Psoas muscle (tissue), 8 donors: ENCODE results near the gene SKIDA1. TPM values are rescaled to one million over a fixed set of nuclear protein-coding genes. Genes with fewer than 3 reads are reported as not detected.

Experiments used
- ATAC-seq, 4 donors: fragments of 200-7000 bp; cut with Tn5 transposase; one replicate each; pipeline ENCODE4 v1.9.1; 2020; ENCODE audit warnings: moderate library complexity in 3 of 4, mild to moderate bottlenecking in 2 of 4
- DNase-seq, 2 donors: peaks; one replicate each; pipeline ENCODE4 v3.0.0-alpha.2; 2020
- H3K27ac ChIP-seq: fragments of 200-600 bp; one replicate; pipeline ENCODE4 v1.8.0; 2022
- H3K27me3 ChIP-seq, 3 donors: fragments of 200-600 bp in 1 of 3; one replicate each; pipeline versions ENCODE4 v1.6.1 to v1.8.0; 2013 to 2022; ENCODE audit warnings: low read length in 2 of 3, mild to moderate bottlenecking in 2 of 3, moderate library complexity in 1 of 3; ENCODE audit not compliant: insufficient read depth in 3 of 3
- H3K36me3 ChIP-seq, 2 donors: fragments of 200-600 bp in 1 of 2; one replicate each; pipeline versions ENCODE4 v1.6.1 to v1.8.0; 2013 to 2022; ENCODE audit warnings: low read depth in 1 of 2, mild to moderate bottlenecking in 1 of 2, moderate library complexity in 1 of 2; ENCODE audit not compliant: insufficient read depth in 1 of 2
- H3K4me1 ChIP-seq: fragments of 200-600 bp; one replicate; pipeline ENCODE4 v1.8.0; 2022
- H3K4me3 ChIP-seq: fragments of 200-600 bp; one replicate; pipeline ENCODE4 v1.8.0; 2022; ENCODE audit warnings: mild to moderate bottlenecking
- H3K9me3 ChIP-seq: fragments of 200-600 bp; one replicate; pipeline ENCODE4 v1.8.0; 2022
- WGBS, 3 donors: extraction: QIAGEN DNeasy Blood & Tissue Kit; methylation state at CpG; one replicate each; pipeline versions ENCODE4 v1.1.6 to v1.1.7; 2013; 5-methylcytosine and 5-hydroxymethylcytosine counted together
- intact Hi-C, 2 donors: fragments of 100-400 bp; cut with DNase I; formaldehyde crosslinking; loops; one replicate each; pipeline versions ENCODE4 v1.11.0 to v1.14.2; 2022
- polyA plus RNA-seq, 3 donors: library from polyadenylated mRNA; stranded (reverse); fragments of 200-250 nt; gene quantifications; one replicate each; pipeline ENCODE4 v1.2.3, GENCODE V29; 2013
- total RNA-seq, 4 donors: library from RNA; stranded (reverse); fragmentation: NEBNext Ultra II Directional in 2 of 4; extraction: Animal tissue kit (Norgen Biotek cat#: 25700) in 2 of 4; gene quantifications; one replicate each; pipeline versions ENCODE4 v1.2.1 to v1.2.4, GENCODE V29; 2021 to 2023
- TF ChIP-seq, protein P1 (sequence below): fragments of 200-600 bp; IDR thresholded peaks from one replicate; pipeline ENCODE4 v1.8.0; 2022; ENCODE audit warnings: antibody characterized with exemption
- donor health status: healthy with polysubstance abuse.
- donor health status: DM: no; HTN: no; CAD: no; lungs with moderate emphysema.
- donor health status: Bipolar disorder and iron deficiency.
- donor health status: healthy.
- donor health status: DM: yes; HTN: yes; CAD: no.
- donor health status: DM: no; HTN: no; CAD: no.
- donor health status: DM: no; HTN: no; CAD: no.
- donor health status: DM: yes; HTN: yes; CAD: no.

SKIDA1 gene
- total and polyA plus RNA-seq, 7 donors = 0.04 to 0.79 (median 0.21) TPM

- intact Hi-C loops = loop anchor here in 1 of 2 donors (10.0 kb wide), 1 partner anchor 801 kb away; the partner anchor contains the start of gene BMI1
- peak overlapping the region; percentile 84 for H3K4me3 ChIP-seq
- WGBS, 3 donors = 23 to 26% (median 25%) methylated on average over 3 of the region's 3 CpGs
- no peaks in the 10 kb centered on the region for H3K27me3 ChIP-seq
- peak overlapping the region; percentile 99 for H3K27ac ChIP-seq
- DNase-seq (no peak), ATAC-seq (no peak)
- no peaks in the 10 kb centered on the region for H3K36me3 ChIP-seq
- H3K4me1 ChIP-seq = peaks cover 14% of the 10 kb centered on the region
- TF ChIP-seq, protein P1, sequence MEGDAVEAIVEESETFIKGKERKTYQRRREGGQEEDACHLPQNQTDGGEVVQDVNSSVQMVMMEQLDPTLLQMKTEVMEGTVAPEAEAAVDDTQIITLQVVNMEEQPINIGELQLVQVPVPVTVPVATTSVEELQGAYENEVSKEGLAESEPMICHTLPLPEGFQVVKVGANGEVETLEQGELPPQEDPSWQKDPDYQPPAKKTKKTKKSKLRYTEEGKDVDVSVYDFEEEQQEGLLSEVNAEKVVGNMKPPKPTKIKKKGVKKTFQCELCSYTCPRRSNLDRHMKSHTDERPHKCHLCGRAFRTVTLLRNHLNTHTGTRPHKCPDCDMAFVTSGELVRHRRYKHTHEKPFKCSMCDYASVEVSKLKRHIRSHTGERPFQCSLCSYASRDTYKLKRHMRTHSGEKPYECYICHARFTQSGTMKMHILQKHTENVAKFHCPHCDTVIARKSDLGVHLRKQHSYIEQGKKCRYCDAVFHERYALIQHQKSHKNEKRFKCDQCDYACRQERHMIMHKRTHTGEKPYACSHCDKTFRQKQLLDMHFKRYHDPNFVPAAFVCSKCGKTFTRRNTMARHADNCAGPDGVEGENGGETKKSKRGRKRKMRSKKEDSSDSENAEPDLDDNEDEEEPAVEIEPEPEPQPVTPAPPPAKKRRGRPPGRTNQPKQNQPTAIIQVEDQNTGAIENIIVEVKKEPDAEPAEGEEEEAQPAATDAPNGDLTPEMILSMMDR = no peak
- no peaks in the 10 kb centered on the region for H3K9me3 ChIP-seq
Measured at GRCh38 chr10:21523557-21524008, 1.9 kb downstream of the SKIDA1 start.

DNA sequence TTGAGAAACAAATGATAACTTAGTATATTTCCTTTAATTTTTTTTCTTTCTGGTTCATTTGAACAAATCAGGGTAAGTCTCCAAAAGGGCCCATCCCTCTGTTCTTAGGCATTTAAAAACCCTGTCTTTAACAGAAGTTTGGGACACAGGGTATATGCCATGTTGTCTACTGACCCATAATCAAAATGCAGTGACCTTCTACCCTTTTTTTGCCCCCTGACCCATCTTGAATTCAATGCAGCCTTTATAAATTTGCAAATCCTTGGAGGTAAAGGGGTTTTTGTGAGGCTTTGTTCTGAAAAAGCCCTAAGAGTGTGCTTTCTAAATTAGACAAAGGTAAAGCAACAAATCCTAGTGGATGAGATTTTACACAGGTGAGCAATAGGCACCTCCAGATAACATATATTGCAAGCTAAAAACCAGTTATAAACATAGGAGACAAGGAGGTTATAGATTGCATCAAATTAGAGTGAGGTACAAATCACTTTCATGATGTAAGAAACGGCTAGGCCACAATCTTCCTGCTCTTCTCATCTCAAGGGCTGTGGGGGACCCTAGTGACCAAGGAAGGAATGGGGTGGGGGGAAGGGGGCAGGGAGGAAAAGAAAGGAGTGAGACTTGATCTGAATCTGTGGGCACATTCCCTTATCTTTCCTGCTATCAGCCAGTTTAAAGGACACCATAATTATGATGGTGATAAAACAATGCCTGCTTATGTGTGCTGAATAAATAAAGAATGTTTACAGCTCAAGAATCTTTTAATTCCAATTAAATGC lies 2.7 kb downstream of the SKIDA1 start:
- intact Hi-C loops = loop anchor here in 1 of 2 donors (10.0 kb wide), 1 partner anchor 802 kb away; the partner anchor contains the start of gene BMI1
- no peak for ATAC-seq
- Histone ChIP-seq H3K4me1 (peaks cover 18% of the 10 kb centered on the region), H3K9me3 (no peaks in the 10 kb centered on the region), H3K36me3 (no peaks in the 10 kb centered on the region), H3K4me3 (peak overlapping the region; percentile 84), H3K27ac (peak overlapping the region; percentile 99), H3K27me3 (peaks cover 0 to 7% (median 0%) of the 10 kb centered on the region in 3 donors)
- TF ChIP-seq, protein P1 = no peak
- WGBS, 3 donors = 60 to 84% (median 61%) methylated on average over 1 of the region's 1 CpG
- DNase-seq = no peak

- no peak for ATAC-seq
- no peaks in the 10 kb centered on the region for H3K9me3 ChIP-seq
- peaks cover 0 to 8% (median 0%) of the 10 kb centered on the region in 3 donors for H3K27me3 ChIP-seq
- 57 to 72% (median 70%) methylated on average over 4 of the region's 4 CpGs for WGBS, 3 donors
- no peak for DNase-seq
- peak overlapping the region; percentile 53 for H3K4me3 ChIP-seq
- intact Hi-C loops = loop anchor here in 1 of 2 donors (10.0 kb wide), 1 partner anchor 803 kb away; the partner anchor contains the start of gene BMI1
- no peaks in the 10 kb centered on the region for H3K36me3 ChIP-seq
- peaks cover 20% of the 10 kb centered on the region for H3K4me1 ChIP-seq
- H3K27ac ChIP-seq = peak overlapping the region; percentile 99
- TF ChIP-seq, protein P1 = no peak
Measured at GRCh38 chr10:21521751-21522533, 3.5 kb downstream of the SKIDA1 start.

DNA sequence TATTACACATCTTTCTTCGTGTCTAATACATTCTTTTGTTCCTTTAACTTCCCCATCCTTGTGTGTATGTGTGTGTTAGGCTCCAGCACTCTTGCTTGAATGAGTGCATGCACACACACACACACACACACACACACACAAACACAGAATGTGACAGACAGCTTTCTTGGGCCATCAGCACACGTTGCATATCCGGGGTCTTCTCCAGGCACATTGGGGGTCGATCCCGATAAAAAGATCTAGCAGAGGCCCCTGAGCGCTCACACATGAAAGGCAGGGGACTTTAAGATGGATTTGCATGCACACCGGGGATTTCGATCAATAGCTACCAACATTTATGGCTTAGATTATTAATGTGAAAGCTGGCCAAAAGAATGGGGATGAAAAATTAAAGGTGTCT lies 4.5 kb downstream of the SKIDA1 start:
- DNase-seq (no peak), ATAC-seq (no peak)
- Histone ChIP-seq H3K36me3 (no peaks in the 10 kb centered on the region), H3K27ac (peak overlapping the region; percentile 74), H3K4me3 (peak overlapping the region; percentile 77), H3K4me1 (peaks cover 22% of the 10 kb centered on the region), H3K9me3 (no peaks in the 10 kb centered on the region), H3K27me3 (peaks cover 0 to 8% (median 0%) of the 10 kb centered on the region in 3 donors)
- TF ChIP-seq, protein P1 = no peak
- WGBS, 3 donors = 60 to 71% (median 68%) methylated on average over 8 of the region's 8 CpGs
- intact Hi-C loops = loop anchor here in 1 of 2 donors (10.0 kb wide), 1 partner anchor 804 kb away; the partner anchor contains the start of gene BMI1
